Tibial nerve (tissue), 3 donors: ENCODE data around the gene PRKG1.

Experiments
- POLR2A ChIP-seq, 2 donors: fragments of 450-650 bp; IDR thresholded peaks; one replicate each; pipeline ENCODE4 v1.6.1; 2017; ENCODE audit warnings: antibody characterized with exemption in 2 of 2, mild to moderate bottlenecking in 2 of 2, moderate library complexity in 2 of 2
- TF ChIP-seq, protein P1 (sequence below), 5 experiments: fragments of 200-600 bp in 3 of 5; fragments of 450-650 bp in 2 of 5; sonication (generic) in 3 of 5; IDR thresholded peaks; one replicate each; pipeline ENCODE4 v1.5.1; 2016 to 2019; ENCODE audit warnings: antibody characterized with exemption in 5 of 5, mild to moderate bottlenecking in 3 of 5, moderate library complexity in 2 of 5

DNA sequence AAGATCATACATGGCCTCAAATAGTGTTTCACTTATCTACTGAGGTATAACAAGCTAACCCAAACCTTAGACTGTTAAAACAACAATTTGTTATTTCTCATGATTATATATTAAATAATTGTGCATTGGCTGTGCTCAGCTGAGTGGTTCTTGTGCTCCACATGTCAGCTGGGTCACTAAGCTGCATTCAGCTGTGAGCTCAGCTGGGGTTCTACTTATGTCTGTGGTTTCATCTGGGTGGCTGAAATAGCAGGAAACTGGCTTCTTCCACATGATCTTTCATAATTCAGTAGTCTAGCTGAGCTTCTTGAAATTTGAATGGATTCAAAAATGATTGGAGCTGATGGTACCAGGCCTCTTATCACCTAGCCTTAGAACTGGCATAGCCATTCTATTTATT lies 806.9 kb downstream of the PRKG1 start:
- TF ChIP-seq, protein P1, sequence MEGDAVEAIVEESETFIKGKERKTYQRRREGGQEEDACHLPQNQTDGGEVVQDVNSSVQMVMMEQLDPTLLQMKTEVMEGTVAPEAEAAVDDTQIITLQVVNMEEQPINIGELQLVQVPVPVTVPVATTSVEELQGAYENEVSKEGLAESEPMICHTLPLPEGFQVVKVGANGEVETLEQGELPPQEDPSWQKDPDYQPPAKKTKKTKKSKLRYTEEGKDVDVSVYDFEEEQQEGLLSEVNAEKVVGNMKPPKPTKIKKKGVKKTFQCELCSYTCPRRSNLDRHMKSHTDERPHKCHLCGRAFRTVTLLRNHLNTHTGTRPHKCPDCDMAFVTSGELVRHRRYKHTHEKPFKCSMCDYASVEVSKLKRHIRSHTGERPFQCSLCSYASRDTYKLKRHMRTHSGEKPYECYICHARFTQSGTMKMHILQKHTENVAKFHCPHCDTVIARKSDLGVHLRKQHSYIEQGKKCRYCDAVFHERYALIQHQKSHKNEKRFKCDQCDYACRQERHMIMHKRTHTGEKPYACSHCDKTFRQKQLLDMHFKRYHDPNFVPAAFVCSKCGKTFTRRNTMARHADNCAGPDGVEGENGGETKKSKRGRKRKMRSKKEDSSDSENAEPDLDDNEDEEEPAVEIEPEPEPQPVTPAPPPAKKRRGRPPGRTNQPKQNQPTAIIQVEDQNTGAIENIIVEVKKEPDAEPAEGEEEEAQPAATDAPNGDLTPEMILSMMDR (IDR thresholded peaks at IDR 0.05) = no peak
- no peak for TF ChIP-seq POLR2A (IDR thresholded peaks at IDR 0.05)
